Thyroid gland (tissue), 4 donors: ENCODE results near the gene TRIP12. TPM values are rescaled to one million over a fixed set of nuclear protein-coding genes. Genes with fewer than 3 reads are reported as not detected.
"Not testable (repeated sequence)": the region's sequence is repeated elsewhere in the genome, so short reads cannot be mapped to it uniquely, and the experiment has no call there.

ENCODE experiments used
- DNase-seq, 2 donors: peaks; one replicate each; pipeline ENCODE4 v3.0.0-alpha.2; 2019
- H3K27ac ChIP-seq, 3 donors: fragments of 200-600 bp; sonication (generic); 1 replicate in 2 of 3; 2 replicates in 1 of 3; pipeline ENCODE4 v1.5.1; 2016 to 2019; ENCODE audit warnings: mild to moderate bottlenecking in 1 of 3, moderate library complexity in 1 of 3
- H3K27me3 ChIP-seq: fragments of 200-600 bp; sonication (generic); one replicate; pipeline ENCODE4 v1.5.1; 2019
- H3K36me3 ChIP-seq, 2 donors: fragments of 200-600 bp; sonication (generic); one replicate each; pipeline ENCODE4 v1.5.1; 2016 to 2019
- H3K4me1 ChIP-seq, 2 donors: fragments of 200-600 bp; sonication (generic); one replicate each; pipeline ENCODE4 v1.5.1; 2017 to 2019
- H3K4me3 ChIP-seq, 3 donors: fragments of 200-600 bp; sonication (generic); replicated peaks in 1 of 3; 1 replicate in 2 of 3; 2 replicates in 1 of 3; pipeline ENCODE4 v1.5.1; 2016; ENCODE audit warnings: mild to moderate bottlenecking in 1 of 3
- H3K9me3 ChIP-seq: fragments of 200-600 bp; sonication (generic); one replicate; pipeline ENCODE4 v1.5.1; 2017
- POLR2A ChIP-seq, 2 donors: fragments of 450-650 bp; IDR thresholded peaks; one replicate each; pipeline ENCODE4 v1.6.1; 2017; ENCODE audit warnings: antibody characterized with exemption in 2 of 2, mild to moderate bottlenecking in 2 of 2, moderate library complexity in 1 of 2
- WGBS, 2 donors: methylation state at CpG; one replicate each; pipeline ENCODE4 v1.1.5; 2017; 5-methylcytosine and 5-hydroxymethylcytosine counted together
- intact Hi-C: fragments of 100-400 bp; cut with DNase I; formaldehyde crosslinking; loops from one replicate; pipeline ENCODE4 v1.15.1; 2023
- total RNA-seq, 4 donors: library from RNA; depleted of rRNA; stranded (reverse); fragments of >200 nt; gene quantifications; one replicate each; pipeline ENCODE4 v1.2.3, GENCODE V29; 2016
- TF ChIP-seq, protein P1 (sequence below), 6 experiments: fragments of 200-600 bp in 3 of 6; fragments of 450-650 bp in 3 of 6; sonication (generic) in 3 of 6; IDR thresholded peaks; one replicate each; pipeline ENCODE4 v1.5.1; 2016 to 2019; ENCODE audit warnings: antibody characterized with exemption in 6 of 6, mild to moderate bottlenecking in 2 of 6, inconsistent platforms in 1 of 6, moderate library complexity in 1 of 6

The TRIP12 gene
- total RNA-seq, 4 donors from 2014 or later = 155 to 273 (median 184) TPM

DNA sequence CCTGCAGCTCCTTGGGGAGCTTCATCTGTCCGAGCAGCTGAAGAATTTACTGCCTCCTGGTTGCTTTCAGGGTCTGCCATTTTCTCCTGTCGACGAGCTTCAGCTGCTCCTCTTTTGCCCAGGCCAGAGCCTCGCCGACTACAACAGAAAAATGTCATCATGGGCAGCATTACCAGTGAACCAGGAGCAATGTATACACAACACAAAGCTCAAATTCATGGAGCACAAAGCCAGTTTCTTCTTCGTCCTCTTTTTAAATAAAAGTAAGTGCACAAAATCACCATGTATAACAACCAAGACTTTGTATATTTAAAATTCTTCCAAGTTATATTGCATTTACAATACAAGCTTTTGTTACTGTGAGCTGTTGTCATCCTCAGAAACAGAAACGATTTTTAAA lies 85.0 kb downstream of the TRIP12 start:
- Histone ChIP-seq H3K4me1 (no peaks in the 10 kb centered on the region), H3K9me3 (no peaks in the 10 kb centered on the region), H3K27me3 (no peaks in the 10 kb centered on the region), H3K36me3 (peaks cover 0 to 7% of the 10 kb centered on the region in 2 donors), H3K4me3 (no peak overlapping the region), H3K27ac (no peak overlapping the region)
- TF ChIP-seq, protein P1, sequence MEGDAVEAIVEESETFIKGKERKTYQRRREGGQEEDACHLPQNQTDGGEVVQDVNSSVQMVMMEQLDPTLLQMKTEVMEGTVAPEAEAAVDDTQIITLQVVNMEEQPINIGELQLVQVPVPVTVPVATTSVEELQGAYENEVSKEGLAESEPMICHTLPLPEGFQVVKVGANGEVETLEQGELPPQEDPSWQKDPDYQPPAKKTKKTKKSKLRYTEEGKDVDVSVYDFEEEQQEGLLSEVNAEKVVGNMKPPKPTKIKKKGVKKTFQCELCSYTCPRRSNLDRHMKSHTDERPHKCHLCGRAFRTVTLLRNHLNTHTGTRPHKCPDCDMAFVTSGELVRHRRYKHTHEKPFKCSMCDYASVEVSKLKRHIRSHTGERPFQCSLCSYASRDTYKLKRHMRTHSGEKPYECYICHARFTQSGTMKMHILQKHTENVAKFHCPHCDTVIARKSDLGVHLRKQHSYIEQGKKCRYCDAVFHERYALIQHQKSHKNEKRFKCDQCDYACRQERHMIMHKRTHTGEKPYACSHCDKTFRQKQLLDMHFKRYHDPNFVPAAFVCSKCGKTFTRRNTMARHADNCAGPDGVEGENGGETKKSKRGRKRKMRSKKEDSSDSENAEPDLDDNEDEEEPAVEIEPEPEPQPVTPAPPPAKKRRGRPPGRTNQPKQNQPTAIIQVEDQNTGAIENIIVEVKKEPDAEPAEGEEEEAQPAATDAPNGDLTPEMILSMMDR (IDR thresholded peaks at IDR 0.05) = no peak
- TF ChIP-seq POLR2A (IDR thresholded peaks at IDR 0.05) = no peak
- intact Hi-C loops = no loop called here
- DNase-seq = no peak
- WGBS, 2 donors = 95 to 96% methylated on average over 7 of the region's 7 CpGs

DNA sequence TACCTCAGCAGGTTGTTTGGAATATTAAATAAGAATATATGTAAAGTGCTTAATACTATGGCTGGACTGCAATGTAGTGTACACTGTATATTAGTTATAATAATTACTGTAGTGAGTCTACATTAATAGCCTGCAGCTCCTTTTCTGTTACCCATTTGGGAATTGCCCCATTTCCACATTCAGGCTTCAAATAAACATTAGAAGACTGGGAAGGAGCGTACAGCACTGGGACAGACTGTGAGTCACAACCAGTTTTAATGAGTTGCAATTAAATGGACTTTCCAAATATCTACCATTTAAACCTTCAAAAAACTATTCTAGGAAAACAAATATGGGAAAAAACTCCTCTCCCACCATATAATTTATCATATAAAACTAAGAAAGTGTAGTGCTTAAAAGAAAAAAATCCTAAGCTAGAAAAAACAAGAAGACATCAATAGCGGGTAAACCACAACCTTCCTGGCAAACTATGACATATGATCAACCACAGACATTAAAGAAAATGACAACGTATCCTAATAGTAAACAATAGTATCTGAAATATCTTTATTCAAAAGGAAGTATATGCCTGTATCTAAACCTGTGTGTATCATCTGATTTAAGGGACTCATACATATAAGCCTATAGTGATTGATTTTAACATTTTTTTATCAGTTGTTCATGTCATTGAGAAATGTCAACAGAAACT lies 86.1 kb downstream of the TRIP12 start:
- Histone ChIP-seq H3K9me3 (no peaks in the 10 kb centered on the region), H3K4me3 (no peak overlapping the region), H3K4me1 (no peaks in the 10 kb centered on the region), H3K27ac (no peak overlapping the region), H3K36me3 (peaks cover 0 to 7% of the 10 kb centered on the region in 2 donors), H3K27me3 (no peaks in the 10 kb centered on the region)
- intact Hi-C loops = no loop called here
- 88 to 90% methylated on average over 3 of the region's 3 CpGs for WGBS, 2 donors
- DNase-seq = no peak
- TF ChIP-seq POLR2A (IDR thresholded peaks at IDR 0.05) = no peak
- TF ChIP-seq, protein P1 (IDR thresholded peaks at IDR 0.05) = no peak

DNA sequence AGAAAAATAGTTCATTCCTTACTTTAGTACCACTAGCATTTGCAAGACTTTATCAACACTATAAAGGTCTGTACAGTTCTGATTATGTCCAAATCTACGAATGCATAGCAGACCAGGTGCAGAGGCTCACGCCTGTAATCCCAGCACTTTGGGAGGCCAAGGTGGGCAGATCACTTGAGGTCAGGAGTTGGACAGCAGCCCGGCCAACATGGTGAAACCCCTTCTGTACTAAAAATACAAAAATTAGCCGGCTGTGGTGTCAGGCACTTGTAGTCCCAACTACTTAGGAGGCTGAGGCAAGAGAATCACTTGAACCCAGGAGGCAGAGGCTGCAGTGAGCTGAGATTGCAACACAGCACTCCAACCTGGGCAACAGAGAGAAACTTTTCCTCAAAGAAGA lies 87.4 kb downstream of the TRIP12 start:
- H3K4me3 ChIP-seq, H3K27ac ChIP-seq, H3K36me3 ChIP-seq, H3K4me1 ChIP-seq, DNase-seq, H3K27me3 ChIP-seq, H3K9me3 ChIP-seq, intact Hi-C loops: not testable (repeated sequence)
- 76 to 82% methylated on average over 4 of the region's 4 CpGs for WGBS, 2 donors

DNA sequence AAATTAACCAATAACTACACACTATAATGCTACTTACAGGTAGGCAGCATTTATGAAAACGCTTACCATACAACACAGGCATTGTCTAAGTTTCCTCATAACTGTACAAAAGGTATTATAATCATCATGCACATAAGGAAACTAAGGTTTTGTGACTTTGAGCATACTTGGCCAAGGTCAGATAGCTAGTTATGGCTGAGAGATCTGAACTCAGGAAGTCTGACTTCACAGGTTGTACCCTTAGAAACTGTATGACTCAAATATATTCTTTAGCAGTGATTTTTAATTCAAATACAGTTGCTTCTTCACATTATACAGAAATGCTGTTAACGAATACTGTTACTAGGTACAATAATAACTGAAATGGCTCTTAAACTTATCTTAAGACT lies 89.3 kb downstream of the TRIP12 start:
- Histone ChIP-seq H3K27me3 (no peaks in the 10 kb centered on the region), H3K36me3 (peaks cover 0 to 8% of the 10 kb centered on the region in 2 donors), H3K9me3 (no peaks in the 10 kb centered on the region), H3K4me1 (no peaks in the 10 kb centered on the region), H3K4me3 (no peak overlapping the region), H3K27ac (no peak overlapping the region)
- intact Hi-C loops = no loop called here
- DNase-seq = no peak
- TF ChIP-seq, protein P1 (IDR thresholded peaks at IDR 0.05) = no peak
- TF ChIP-seq POLR2A (IDR thresholded peaks at IDR 0.05) = no peak
- 91 to 93% methylated on average over 2 of the region's 2 CpGs for WGBS, 2 donors

DNA sequence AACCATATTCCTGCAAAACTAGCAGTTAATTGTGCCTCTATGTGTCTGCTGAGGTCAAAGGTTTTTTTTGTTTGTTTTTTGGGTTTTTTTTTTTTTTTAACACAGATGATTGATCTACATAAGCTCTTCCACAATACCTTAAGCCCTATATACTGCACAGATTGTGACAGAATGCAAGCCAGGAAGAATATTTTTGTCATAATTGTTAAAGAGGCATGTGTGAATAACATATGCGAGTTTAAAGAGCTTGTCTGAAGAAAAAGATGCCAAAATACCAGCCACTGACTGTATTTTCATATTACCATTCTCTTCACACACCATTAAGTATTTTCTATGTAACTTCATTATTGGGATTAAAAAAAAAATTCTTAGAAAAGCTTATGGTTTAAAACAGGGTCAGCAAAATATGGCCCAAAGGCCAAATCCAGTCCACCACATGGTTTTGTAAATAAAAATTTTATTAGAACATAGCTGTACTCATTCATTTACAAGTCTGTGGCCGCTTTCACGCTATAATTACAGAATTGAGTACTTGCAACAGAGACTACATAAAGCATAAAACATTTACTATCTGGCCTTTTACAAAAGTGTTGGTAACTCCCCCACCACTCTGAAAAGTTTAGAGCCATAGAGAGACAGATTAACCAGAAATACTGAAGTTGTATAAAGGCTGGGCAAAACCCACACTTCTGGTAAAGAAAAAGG lies 89.9 kb downstream of the TRIP12 start:
- intact Hi-C loops = no loop called here
- TF ChIP-seq, protein P1 (IDR thresholded peaks at IDR 0.05) = no peak
- no peak for TF ChIP-seq POLR2A (IDR thresholded peaks at IDR 0.05)
- H3K36me3 ChIP-seq = peaks cover 0 to 8% of the 10 kb centered on the region in 2 donors

More for the DNA sequence above, 89.9 kb downstream of the TRIP12 start:
- Histone ChIP-seq H3K4me3 (no peak overlapping the region), H3K9me3 (no peaks in the 10 kb centered on the region), H3K27me3 (no peaks in the 10 kb centered on the region), H3K27ac (no peak overlapping the region), H3K4me1 (no peaks in the 10 kb centered on the region)
- no peak for DNase-seq
- 91 to 97% methylated on average over 3 of the region's 3 CpGs for WGBS, 2 donors
